Measurements from ENCODE around the gene NUP93. TPM values are rescaled to one million over a fixed set of nuclear protein-coding genes. Genes with fewer than 3 reads are reported as not detected.
A peak's percentile ranks its signal among the peaks of the same experiment; 100 is the strongest.

NUP93 gene
- total and polyA plus RNA-seq, 2 experiments from 2014 or later, result 139 to 187 TPM

DNA sequence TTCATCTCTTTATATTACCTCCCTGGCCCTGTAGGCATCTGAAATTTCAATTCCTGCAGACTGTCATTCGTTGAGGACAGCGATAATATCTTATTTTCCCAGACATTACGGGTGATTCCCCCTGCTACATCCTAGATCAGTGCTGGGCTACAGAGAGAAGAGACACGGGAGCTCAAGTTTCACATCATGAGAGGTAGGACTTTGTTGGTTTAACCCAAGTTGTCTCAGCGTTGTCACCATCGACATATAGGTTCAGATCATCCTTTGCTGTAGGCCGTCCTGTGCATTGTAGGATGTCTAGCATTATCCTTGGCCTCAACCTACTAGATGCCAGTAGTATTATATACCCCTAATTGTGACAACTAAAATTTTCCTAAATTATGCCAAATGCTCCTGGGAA lies 28.4 kb upstream of the NUP93 start:
- Histone ChIP-seq H3K79me2 (replicated peaks; ENCODE audit: insufficient read depth) (no peaks in the 10 kb centered on the region), H2AFZ (peak overlapping the region; percentile 67; the same call in 1 of the 2 replicates), H3F3A (replicated peaks; ENCODE audit: low read depth) (0 out of 2 replicates have a peak, but pooled peaks cover 4% of the 10 kb centered on the region), H3K4me3 (no peak overlapping the region), H3K9me2 (ENCODE audit: insufficient read depth) (no peaks in the 10 kb centered on the region), H3K27ac (ENCODE audit: low read depth) (no peak overlapping the region), H4K20me1 (replicated peaks; ENCODE audit: insufficient read depth) (no peaks in the 10 kb centered on the region), H3K27me3 (ENCODE audit: insufficient read depth) (no peaks in the 10 kb centered on the region), H3K4me2 (peak overlapping the region; percentile 35; the same call in 1 of the 2 replicates), H3K4me1 (ENCODE audit: insufficient read depth) (peaks cover 7% of the 10 kb centered on the region; the same call in 1 of the 2 replicates), H3K36me3 (ENCODE audit: insufficient read depth) (no peaks in the 10 kb centered on the region)
- ATAC-seq (peak; percentile 52), DNase-seq (ENCODE audit: low spot score) (no peak)
- H3K36me3 Mint-ChIP-seq (ENCODE audit: low read depth), result 0 out of 3 replicates have a peak, but pooled peaks cover 3% of the 10 kb centered on the region
- no peak for TF ChIP-seq ZNF331 (CRISPR knock-in tag; IDR thresholded peaks at IDR 0.05; ENCODE audit: low read depth)
- TF ChIP-seq, protein P1, sequence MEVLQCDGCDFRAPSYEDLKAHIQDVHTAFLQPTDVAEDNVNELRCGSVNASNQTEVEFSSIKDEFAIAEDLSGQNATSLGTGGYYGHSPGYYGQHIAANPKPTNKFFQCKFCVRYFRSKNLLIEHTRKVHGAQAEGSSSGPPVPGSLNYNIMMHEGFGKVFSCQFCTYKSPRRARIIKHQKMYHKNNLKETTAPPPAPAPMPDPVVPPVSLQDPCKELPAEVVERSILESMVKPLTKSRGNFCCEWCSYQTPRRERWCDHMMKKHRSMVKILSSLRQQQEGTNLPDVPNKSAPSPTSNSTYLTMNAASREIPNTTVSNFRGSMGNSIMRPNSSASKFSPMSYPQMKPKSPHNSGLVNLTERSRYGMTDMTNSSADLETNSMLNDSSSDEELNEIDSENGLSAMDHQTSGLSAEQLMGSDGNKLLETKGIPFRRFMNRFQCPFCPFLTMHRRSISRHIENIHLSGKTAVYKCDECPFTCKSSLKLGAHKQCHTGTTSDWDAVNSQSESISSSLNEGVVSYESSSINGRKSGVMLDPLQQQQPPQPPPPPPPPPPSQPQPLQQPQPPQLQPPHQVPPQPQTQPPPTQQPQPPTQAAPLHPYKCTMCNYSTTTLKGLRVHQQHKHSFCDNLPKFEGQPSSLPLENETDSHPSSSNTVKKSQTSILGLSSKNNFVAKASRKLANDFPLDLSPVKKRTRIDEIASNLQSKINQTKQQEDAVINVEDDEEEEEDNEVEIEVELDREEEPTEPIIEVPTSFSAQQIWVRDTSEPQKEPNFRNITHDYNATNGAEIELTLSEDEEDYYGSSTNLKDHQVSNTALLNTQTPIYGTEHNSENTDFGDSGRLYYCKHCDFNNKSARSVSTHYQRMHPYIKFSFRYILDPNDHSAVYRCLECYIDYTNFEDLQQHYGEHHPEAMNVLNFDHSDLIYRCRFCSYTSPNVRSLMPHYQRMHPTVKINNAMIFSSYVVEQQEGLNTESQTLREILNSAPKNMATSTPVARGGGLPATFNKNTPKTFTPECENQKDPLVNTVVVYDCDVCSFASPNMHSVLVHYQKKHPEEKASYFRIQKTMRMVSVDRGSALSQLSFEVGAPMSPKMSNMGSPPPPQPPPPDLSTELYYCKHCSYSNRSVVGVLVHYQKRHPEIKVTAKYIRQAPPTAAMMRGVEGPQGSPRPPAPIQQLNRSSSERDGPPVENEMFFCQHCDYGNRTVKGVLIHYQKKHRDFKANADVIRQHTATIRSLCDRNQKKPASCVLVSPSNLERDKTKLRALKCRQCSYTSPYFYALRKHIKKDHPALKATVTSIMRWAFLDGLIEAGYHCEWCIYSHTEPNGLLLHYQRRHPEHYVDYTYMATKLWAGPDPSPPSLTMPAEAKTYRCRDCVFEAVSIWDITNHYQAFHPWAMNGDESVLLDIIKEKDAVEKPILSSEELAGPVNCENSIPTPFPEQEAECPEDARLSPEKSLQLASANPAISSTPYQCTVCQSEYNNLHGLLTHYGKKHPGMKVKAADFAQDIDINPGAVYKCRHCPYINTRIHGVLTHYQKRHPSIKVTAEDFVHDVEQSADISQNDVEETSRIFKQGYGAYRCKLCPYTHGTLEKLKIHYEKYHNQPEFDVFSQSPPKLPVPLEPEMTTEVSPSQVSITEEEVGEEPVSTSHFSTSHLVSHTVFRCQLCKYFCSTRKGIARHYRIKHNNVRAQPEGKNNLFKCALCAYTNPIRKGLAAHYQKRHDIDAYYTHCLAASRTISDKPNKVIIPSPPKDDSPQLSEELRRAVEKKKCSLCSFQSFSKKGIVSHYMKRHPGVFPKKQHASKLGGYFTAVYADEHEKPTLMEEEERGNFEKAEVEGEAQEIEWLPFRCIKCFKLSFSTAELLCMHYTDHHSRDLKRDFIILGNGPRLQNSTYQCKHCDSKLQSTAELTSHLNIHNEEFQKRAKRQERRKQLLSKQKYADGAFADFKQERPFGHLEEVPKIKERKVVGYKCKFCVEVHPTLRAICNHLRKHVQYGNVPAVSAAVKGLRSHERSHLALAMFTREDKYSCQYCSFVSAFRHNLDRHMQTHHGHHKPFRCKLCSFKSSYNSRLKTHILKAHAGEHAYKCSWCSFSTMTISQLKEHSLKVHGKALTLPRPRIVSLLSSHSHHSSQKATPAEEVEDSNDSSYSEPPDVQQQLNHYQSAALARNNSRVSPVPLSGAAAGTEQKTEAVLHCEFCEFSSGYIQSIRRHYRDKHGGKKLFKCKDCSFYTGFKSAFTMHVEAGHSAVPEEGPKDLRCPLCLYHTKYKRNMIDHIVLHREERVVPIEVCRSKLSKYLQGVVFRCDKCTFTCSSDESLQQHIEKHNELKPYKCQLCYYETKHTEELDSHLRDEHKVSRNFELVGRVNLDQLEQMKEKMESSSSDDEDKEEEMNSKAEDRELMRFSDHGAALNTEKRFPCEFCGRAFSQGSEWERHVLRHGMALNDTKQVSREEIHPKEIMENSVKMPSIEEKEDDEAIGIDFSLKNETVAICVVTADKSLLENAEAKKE (CRISPR knock-in tag; IDR thresholded peaks at IDR 0.05), result no peak
- TF ChIP-seq STAT1 (IDR thresholded peaks at IDR 0.05; ENCODE audit: unreplicated experiment), result no peak
- no peak for TF ChIP-seq EZH2phosphoT487 (IDR thresholded peaks at IDR 0.05; ENCODE audit: unreplicated experiment)
- TF ChIP-seq ZNF114 (CRISPR knock-in tag; IDR thresholded peaks at IDR 0.05), result no peak
- TF ChIP-seq, protein P2, sequence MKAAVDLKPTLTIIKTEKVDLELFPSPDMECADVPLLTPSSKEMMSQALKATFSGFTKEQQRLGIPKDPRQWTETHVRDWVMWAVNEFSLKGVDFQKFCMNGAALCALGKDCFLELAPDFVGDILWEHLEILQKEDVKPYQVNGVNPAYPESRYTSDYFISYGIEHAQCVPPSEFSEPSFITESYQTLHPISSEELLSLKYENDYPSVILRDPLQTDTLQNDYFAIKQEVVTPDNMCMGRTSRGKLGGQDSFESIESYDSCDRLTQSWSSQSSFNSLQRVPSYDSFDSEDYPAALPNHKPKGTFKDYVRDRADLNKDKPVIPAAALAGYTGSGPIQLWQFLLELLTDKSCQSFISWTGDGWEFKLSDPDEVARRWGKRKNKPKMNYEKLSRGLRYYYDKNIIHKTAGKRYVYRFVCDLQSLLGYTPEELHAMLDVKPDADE (IDR thresholded peaks at IDR 0.05), result no peak
- TF ChIP-seq NANOG (IDR thresholded peaks at IDR 0.05; ENCODE audit: borderline replicate concordance), result no peak
- no peak for TF ChIP-seq POLR2AphosphoS5 (IDR thresholded peaks at IDR 0.05; ENCODE audit: low read depth)
- TF ChIP-seq JUNB (IDR thresholded peaks at IDR 0.05; ENCODE audit: unreplicated experiment), result no peak
- TF ChIP-seq, protein P3, sequence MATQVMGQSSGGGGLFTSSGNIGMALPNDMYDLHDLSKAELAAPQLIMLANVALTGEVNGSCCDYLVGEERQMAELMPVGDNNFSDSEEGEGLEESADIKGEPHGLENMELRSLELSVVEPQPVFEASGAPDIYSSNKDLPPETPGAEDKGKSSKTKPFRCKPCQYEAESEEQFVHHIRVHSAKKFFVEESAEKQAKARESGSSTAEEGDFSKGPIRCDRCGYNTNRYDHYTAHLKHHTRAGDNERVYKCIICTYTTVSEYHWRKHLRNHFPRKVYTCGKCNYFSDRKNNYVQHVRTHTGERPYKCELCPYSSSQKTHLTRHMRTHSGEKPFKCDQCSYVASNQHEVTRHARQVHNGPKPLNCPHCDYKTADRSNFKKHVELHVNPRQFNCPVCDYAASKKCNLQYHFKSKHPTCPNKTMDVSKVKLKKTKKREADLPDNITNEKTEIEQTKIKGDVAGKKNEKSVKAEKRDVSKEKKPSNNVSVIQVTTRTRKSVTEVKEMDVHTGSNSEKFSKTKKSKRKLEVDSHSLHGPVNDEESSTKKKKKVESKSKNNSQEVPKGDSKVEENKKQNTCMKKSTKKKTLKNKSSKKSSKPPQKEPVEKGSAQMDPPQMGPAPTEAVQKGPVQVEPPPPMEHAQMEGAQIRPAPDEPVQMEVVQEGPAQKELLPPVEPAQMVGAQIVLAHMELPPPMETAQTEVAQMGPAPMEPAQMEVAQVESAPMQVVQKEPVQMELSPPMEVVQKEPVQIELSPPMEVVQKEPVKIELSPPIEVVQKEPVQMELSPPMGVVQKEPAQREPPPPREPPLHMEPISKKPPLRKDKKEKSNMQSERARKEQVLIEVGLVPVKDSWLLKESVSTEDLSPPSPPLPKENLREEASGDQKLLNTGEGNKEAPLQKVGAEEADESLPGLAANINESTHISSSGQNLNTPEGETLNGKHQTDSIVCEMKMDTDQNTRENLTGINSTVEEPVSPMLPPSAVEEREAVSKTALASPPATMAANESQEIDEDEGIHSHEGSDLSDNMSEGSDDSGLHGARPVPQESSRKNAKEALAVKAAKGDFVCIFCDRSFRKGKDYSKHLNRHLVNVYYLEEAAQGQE (IDR thresholded peaks at IDR 0.05; ENCODE audit: unreplicated experiment), result no peak
- TF ChIP-seq EZH2 (IDR thresholded peaks at IDR 0.05; ENCODE audit: low read depth, unreplicated experiment), result no peak
- TF ChIP-seq CREB1 (CRISPR knock-in tag; IDR thresholded peaks at IDR 0.05; ENCODE audit: low read depth), result no peak
- TF ChIP-seq, protein P4, sequence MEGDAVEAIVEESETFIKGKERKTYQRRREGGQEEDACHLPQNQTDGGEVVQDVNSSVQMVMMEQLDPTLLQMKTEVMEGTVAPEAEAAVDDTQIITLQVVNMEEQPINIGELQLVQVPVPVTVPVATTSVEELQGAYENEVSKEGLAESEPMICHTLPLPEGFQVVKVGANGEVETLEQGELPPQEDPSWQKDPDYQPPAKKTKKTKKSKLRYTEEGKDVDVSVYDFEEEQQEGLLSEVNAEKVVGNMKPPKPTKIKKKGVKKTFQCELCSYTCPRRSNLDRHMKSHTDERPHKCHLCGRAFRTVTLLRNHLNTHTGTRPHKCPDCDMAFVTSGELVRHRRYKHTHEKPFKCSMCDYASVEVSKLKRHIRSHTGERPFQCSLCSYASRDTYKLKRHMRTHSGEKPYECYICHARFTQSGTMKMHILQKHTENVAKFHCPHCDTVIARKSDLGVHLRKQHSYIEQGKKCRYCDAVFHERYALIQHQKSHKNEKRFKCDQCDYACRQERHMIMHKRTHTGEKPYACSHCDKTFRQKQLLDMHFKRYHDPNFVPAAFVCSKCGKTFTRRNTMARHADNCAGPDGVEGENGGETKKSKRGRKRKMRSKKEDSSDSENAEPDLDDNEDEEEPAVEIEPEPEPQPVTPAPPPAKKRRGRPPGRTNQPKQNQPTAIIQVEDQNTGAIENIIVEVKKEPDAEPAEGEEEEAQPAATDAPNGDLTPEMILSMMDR (conservative IDR thresholded peaks at IDR 0.05; ENCODE audit: low read depth in 2 of 2), result no peak
- no peak overlapping the region for H3K27ac Mint-ChIP-seq
- peaks cover 11% of the 10 kb centered on the region for H3K4me1 Mint-ChIP-seq
- peaks cover 12% of the 10 kb centered on the region; the same call in 2 of the 3 replicates for H3K9me3 Mint-ChIP-seq
- no peak overlapping the region for H3K4me3 Mint-ChIP-seq
- peaks cover 9% of the 10 kb centered on the region for H3K27me3 Mint-ChIP-seq (ENCODE audit: insufficient read depth, low read depth, poor library complexity)

Measured in GM23338 (cell line).